HepG2 (cell line): ENCODE measurements around the gene PPM1E. TPM values are rescaled to one million over a fixed set of nuclear protein-coding genes. Genes with fewer than 3 reads are reported as not detected.

Source experiments
- ATAC-seq: fragments of 200-7000 bp; cut with Tn5 transposase; 3 replicates; pipeline ENCODE4 v1.9.1; 2020; ENCODE audit warnings: mild to moderate bottlenecking, moderate library complexity
- BruUV-seq: library from RNA; stranded (reverse); fragments of 400-500 nt; replicated peaks from 2 replicates; lab custom pipeline; 2021; lab: Mats Ljungman, UMichigan
- CTCF ChIA-PET: fragments of 300-600 bp; formaldehyde crosslinking; extraction: SDS; loops from one replicate; lab custom pipeline; 2021; ENCODE audit warnings: low total read pairs, inconsistent platforms, low intra/inter-chr PET ratio; lab: Yijun Ruan, JAX
- POLR2A ChIA-PET: fragments of 350-600 bp; sonication (Branson Sonifier 250); formaldehyde crosslinking; loops from one replicate; lab custom pipeline; 2020; ENCODE audit warnings: antibody characterized with exemption, inconsistent platforms; lab: Yijun Ruan, JAX
- DNase-seq: peaks from one replicate; pipeline ENCODE4 v3.0.0-alpha.2; 2015; ENCODE audit warnings: low spot score
- FAIRE-seq: peaks from 3 replicates; lab custom pipeline; 2011; peaks lifted over from hg19 to GRCh38; lab: Jason Lieb, UNC
- H2AFZ ChIP-seq: one replicate; pipeline ENCODE4 v1.6.1; 2011; ENCODE audit warnings: low read length, inconsistent platforms
- H3K27ac ChIP-seq: fragments of 300-600 bp; 3 replicates; pipeline ENCODE4 v1.8.0; 2011; ENCODE audit warnings: mixed run types, mild to moderate bottlenecking, mixed read lengths, low read length, inconsistent platforms; ENCODE audit not compliant: insufficient read depth; ENCODE audit errors: extremely low read length
- H3K27me3 ChIP-seq, 2 experiments: fragments of 200-600 bp in 1 of 2; 2 replicates in 1 of 2; 3 replicates in 1 of 2; pipeline versions ENCODE4 v1.6.0 to v1.8.0; 2011; ENCODE audit warnings: low read length in 2 of 2, mild to moderate bottlenecking in 2 of 2, moderate library complexity in 2 of 2, inconsistent platforms in 1 of 2; ENCODE audit not compliant: insufficient read depth in 2 of 2, control insufficient read depth in 1 of 2
- H3K36me3 ChIP-seq, 2 experiments: fragments of 200-600 bp in 1 of 2; replicated peaks in 1 of 2; 2 replicates in 1 of 2; 3 replicates in 1 of 2; pipeline versions ENCODE4 v1.5.1 to v1.8.0; 2011; ENCODE audit warnings: low read length in 2 of 2, inconsistent platforms in 1 of 2; ENCODE audit not compliant: insufficient read depth in 2 of 2, control insufficient read depth in 1 of 2
- H3K4me1 ChIP-seq: 2 replicates; pipeline ENCODE4 v1.5.1; 2012; ENCODE audit warnings: low read length, inconsistent platforms; ENCODE audit not compliant: insufficient read depth
- H3K4me2 ChIP-seq: 2 replicates; pipeline ENCODE4 v1.6.0; 2011; ENCODE audit warnings: low read depth, low read length, inconsistent platforms
- H3K4me3 ChIP-seq, 3 experiments: fragments of 200-600 bp in 1 of 3; sonication (generic), shearing (Covaris generic) in 1 of 3; replicated peaks in 1 of 3; 2 replicates each; pipeline ENCODE4 v1.5.1; 2011 to 2016; ENCODE audit warnings: low read length in 3 of 3, inconsistent platforms in 2 of 3, low read depth in 2 of 3, mild to moderate bottlenecking in 2 of 3, control low read depth in 1 of 3, mixed read lengths in 1 of 3; ENCODE audit not compliant: insufficient read depth in 1 of 3
- H3K79me2 ChIP-seq: one replicate; pipeline ENCODE4 v1.6.1; 2011; ENCODE audit warnings: low read length, inconsistent platforms; ENCODE audit not compliant: insufficient read depth
- H3K9ac ChIP-seq: 2 replicates; pipeline ENCODE4 v1.6.0; 2011; ENCODE audit warnings: mild to moderate bottlenecking, low read depth, low read length, inconsistent platforms; ENCODE audit not compliant: insufficient read depth
- H3K9me3 ChIP-seq: 2 replicates; pipeline ENCODE4 v1.5.1; 2012; ENCODE audit warnings: mild to moderate bottlenecking, low read length
- H4K20me1 ChIP-seq: 2 replicates; pipeline ENCODE4 v1.6.0; 2011; ENCODE audit warnings: inconsistent platforms, mild to moderate bottlenecking, low read length, moderate library complexity; ENCODE audit not compliant: insufficient read depth
- CTCF ChIP-seq: sonication (generic); formaldehyde crosslinking; IDR thresholded peaks from 2 replicates; pipeline ENCODE4 v1.5.0; 2020; ENCODE audit warnings: mild to moderate bottlenecking, missing genetic modification reagents, moderate library complexity
- DNMT3B ChIP-seq: conservative IDR thresholded peaks from 2 replicates; pipeline ENCODE4 v1.6.1; 2016; ENCODE audit warnings: missing biosample characterization, control low read depth
- GPBP1L1 ChIP-seq: sonication (generic); formaldehyde crosslinking; IDR thresholded peaks from 2 replicates; pipeline ENCODE4 v1.5.0; 2020; ENCODE audit warnings: mild to moderate bottlenecking, missing genetic modification reagents
- HNRNPK ChIP-seq: fragments of 200-400 bp; formaldehyde crosslinking; IDR thresholded peaks from 2 replicates; pipeline ENCODE4 v1.6.1; 2018; ENCODE audit warnings: low read length, low read depth, moderate library complexity, mild to moderate bottlenecking; ENCODE audit not compliant: poor library complexity, severe bottlenecking
- KMT2A ChIP-seq: sonication (generic); formaldehyde crosslinking; IDR thresholded peaks from 2 replicates; pipeline ENCODE4 v1.4.0; 2020; ENCODE audit warnings: missing genetic modification reagents
- NBN ChIP-seq: fragments of 450-650 bp; conservative IDR thresholded peaks from 2 replicates; pipeline ENCODE4 v1.6.1; 2017
- POLR2AphosphoS5 ChIP-seq: IDR thresholded peaks from 2 replicates; pipeline ENCODE4 v1.6.1; 2012; ENCODE audit warnings: low read depth, low read length
- RERE ChIP-seq: IDR thresholded peaks from 2 replicates; pipeline ENCODE4 v1.6.1; 2016; ENCODE audit warnings: low read depth, missing genetic modification reagents, missing compliant biosample characterization
- TFAP4 ChIP-seq: sonication (generic); IDR thresholded peaks from 2 replicates; pipeline ENCODE4 v1.6.1; 2016; ENCODE audit warnings: low read depth, borderline replicate concordance
- TSC22D2 ChIP-seq: sonication (generic); formaldehyde crosslinking; IDR thresholded peaks from 2 replicates; pipeline ENCODE4 v1.5.1; 2020; ENCODE audit warnings: missing genetic modification reagents, mild to moderate bottlenecking, borderline replicate concordance
- ZNF20 ChIP-seq: sonication (generic); formaldehyde crosslinking; IDR thresholded peaks from 2 replicates; pipeline ENCODE4 v1.4.0; 2020; ENCODE audit warnings: mild to moderate bottlenecking, moderate library complexity, missing genetic modification reagents
- ZNF263 ChIP-seq: sonication (generic); formaldehyde crosslinking; IDR thresholded peaks from 2 replicates; pipeline ENCODE4 v1.4.0; 2020; ENCODE audit warnings: missing genetic modification reagents
- ZNF605 ChIP-seq: sonication (generic); formaldehyde crosslinking; IDR thresholded peaks from 2 replicates; pipeline ENCODE4 v1.8.0; 2022; ENCODE audit warnings: mild to moderate bottlenecking, missing genetic modification reagents
- ZNF792 ChIP-seq: IDR thresholded peaks from 2 replicates; pipeline ENCODE4 v1.6.1; 2016
- ZNF878 ChIP-seq: sonication (generic); formaldehyde crosslinking; IDR thresholded peaks from 2 replicates; pipeline ENCODE4 v1.8.1; 2023; ENCODE audit warnings: mild to moderate bottlenecking, missing genetic modification reagents, moderate library complexity
- ZSCAN30 ChIP-seq: sonication (generic); formaldehyde crosslinking; IDR thresholded peaks from 2 replicates; pipeline ENCODE4 v1.5.0; 2020; ENCODE audit warnings: mild to moderate bottlenecking, missing genetic modification reagents
- WGBS: methylation state at CpG from one replicate; pipeline ENCODE4 v1.1.6; 2017; ENCODE audit warnings: low lambda C conversion rate; 5-methylcytosine and 5-hydroxymethylcytosine counted together
- in situ Hi-C: cut with HindIII; loops from 2 replicates; pipeline ENCODE4 v1.10.0; 2017; ENCODE audit warnings: low pct_unique_long_range_greater_than_20kb; ENCODE audit not compliant: extremely low pct_ligation_motif_present
- intact Hi-C: fragments of 100-400 bp; cut with micrococcal nuclease; formaldehyde crosslinking; loops from one replicate; pipeline ENCODE4 v1.10.0; 2022; ENCODE audit not compliant: unreplicated experiment
- polyA plus RNA-seq, 8 experiments: library from polyadenylated mRNA; depleted of rRNA in 3 of 8; stranded (reverse) in 7 of 8; unstranded in 1 of 8; fragments of >200 nt; fragmentation: Illumina TruSeq in 4 of 8; extraction: Trizol in 4 of 8; gene quantifications; 2 replicates each; pipeline versions ENCODE4 v1.2.1 to v1.2.3, GENCODE V29; 2011 to 2016; ENCODE audit warnings: low read depth in 4 of 8, missing spikeins in 1 of 8, mixed read lengths in 1 of 8; ENCODE audit not compliant: insufficient read depth in 1 of 8
- total RNA-seq, 5 experiments: library from RNA; depleted of rRNA; stranded (reverse); fragments of >200 nt; fragmentation: Illumina TruSeq; extraction: Trizol; gene quantifications; 2 replicates each; pipeline ENCODE4 v1.2.3, GENCODE V29; 2016; ENCODE audit warnings: low read depth in 1 of 5

PPM1E gene
- total and polyA plus RNA-seq, 2 of the 13 experiments (the other 11 are each of a cell fraction or from before 2014, with no cell fraction given) = 0.15 TPM; not detected in 1

- H2AFZ ChIP-seq = no peak overlapping the region
- ATAC-seq = no peak
- in situ Hi-C loops (no loop called here), intact Hi-C loops (no loop called here)
- H3K36me3 ChIP-seq = no peaks in the 10 kb centered on the region
- FAIRE-seq = no peak
- no peaks in the 10 kb centered on the region for H4K20me1 ChIP-seq
- POLR2A ChIA-PET = no interaction called here
- CTCF ChIA-PET = no interaction called here
- no peak overlapping the region for H3K9ac ChIP-seq
- H3K4me3 ChIP-seq = no peak overlapping the region
- no TSS peak for BruUV-seq
- H3K27ac ChIP-seq = no peak overlapping the region
- H3K4me2 ChIP-seq = no peak overlapping the region
- H3K4me1 ChIP-seq = peaks cover 7% of the 10 kb centered on the region
- no peaks in the 10 kb centered on the region for H3K9me3 ChIP-seq
- H3K79me2 ChIP-seq = no peaks in the 10 kb centered on the region
- 94% methylated on average over 2 of the region's 2 CpGs for WGBS
- DNase-seq = no peak
- no peaks in the 10 kb centered on the region for H3K27me3 ChIP-seq
- no peak for TF ChIP-seq KMT2A
- no peak for TF ChIP-seq ZNF605 (CRISPR knock-in tag)
- no peak for TF ChIP-seq TSC22D2
- TF ChIP-seq ZNF792 (CRISPR knock-in tag) = no peak
- no peak for TF ChIP-seq ZNF878
- TF ChIP-seq CTCF (CRISPR knock-in tag) = no peak
- no peak for TF ChIP-seq RERE (CRISPR knock-in tag)
- TF ChIP-seq DNMT3B (CRISPR knock-in tag) = no peak
- no peak for TF ChIP-seq GPBP1L1 (CRISPR knock-in tag)
- no peak for TF ChIP-seq POLR2AphosphoS5
- no peak for TF ChIP-seq NBN
- no peak for TF ChIP-seq ZSCAN30
- no peak for TF ChIP-seq ZNF263
- no peak for TF ChIP-seq ZNF20 (CRISPR knock-in tag)
- no peak for TF ChIP-seq TFAP4
- no peak for TF ChIP-seq HNRNPK
These were observed 234.0 kb downstream of the PPM1E start for GRCh38 chr17:58989629-58990028.
